NCI-H82 treated with DMSO at 0.1 percent for 48 hours (cell line): ENCODE results near the gene CEP135.
"Not testable (repeated sequence)": the region's sequence is repeated elsewhere in the genome, so short reads cannot be mapped to it uniquely, and the experiment has no call there.

Experiments used
- DNase-seq: peaks from one replicate; lab custom pipeline; 2025; ENCODE audit not compliant: unreplicated experiment; lab: John Stamatoyannopoulos, UW

CEP135 gene

DNA sequence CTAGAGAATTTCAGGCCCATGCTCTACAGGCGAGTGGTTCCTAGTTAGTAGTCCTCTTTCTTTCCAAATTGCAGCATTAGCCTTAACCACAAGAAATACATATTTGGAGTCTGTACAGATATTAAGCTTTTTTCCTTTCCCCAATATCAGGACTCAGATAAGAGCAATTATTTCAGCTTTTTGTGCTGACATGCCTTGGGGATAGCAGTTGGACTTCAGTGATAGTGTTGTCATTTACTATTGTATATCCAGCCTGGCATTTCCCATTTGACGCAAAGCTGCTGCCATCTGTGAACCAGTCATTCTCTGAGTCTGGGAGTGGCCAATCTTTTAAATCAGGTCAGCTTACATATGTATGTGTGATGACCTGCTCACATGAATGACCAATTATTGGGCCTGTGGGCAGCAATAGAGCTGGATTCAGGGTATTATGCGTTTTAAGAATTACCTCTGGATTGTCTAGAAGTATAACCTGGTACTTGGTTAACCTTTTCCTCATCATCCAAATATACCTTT, 6.8 kb upstream of the CEP135 start:
- no peak for DNase-seq

DNA sequence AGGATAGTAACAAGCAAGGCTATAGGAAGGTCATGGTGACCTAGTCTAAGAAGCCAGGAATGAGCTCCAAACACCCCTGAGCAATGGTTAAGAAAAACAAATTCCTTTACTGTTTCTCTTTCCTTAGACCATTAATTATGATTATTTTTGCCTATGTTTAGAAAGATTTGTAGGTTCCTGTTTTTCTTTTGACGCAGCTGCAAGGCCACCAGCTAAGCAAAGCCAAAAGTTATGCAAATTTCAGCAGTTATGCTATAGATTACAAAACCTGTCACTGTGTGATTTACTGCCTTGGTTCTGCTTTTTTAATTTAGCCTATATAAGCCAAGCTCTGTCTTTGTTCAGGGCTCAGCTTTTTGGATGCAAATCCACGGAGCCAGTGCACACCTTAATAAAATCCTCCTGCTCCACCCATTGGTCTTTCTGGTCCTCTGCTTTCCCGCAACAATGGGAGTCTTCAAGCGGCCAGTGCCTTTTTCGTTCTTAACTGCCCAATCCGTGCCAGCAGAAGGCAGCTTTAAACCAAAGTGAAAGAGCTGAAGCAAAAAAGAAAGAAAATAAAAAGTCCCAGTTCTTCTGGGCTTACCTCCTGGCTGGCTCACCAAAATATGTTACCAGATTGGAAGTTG, 1.4 kb upstream of the CEP135 start:
- DNase-seq: no peak

DNA sequence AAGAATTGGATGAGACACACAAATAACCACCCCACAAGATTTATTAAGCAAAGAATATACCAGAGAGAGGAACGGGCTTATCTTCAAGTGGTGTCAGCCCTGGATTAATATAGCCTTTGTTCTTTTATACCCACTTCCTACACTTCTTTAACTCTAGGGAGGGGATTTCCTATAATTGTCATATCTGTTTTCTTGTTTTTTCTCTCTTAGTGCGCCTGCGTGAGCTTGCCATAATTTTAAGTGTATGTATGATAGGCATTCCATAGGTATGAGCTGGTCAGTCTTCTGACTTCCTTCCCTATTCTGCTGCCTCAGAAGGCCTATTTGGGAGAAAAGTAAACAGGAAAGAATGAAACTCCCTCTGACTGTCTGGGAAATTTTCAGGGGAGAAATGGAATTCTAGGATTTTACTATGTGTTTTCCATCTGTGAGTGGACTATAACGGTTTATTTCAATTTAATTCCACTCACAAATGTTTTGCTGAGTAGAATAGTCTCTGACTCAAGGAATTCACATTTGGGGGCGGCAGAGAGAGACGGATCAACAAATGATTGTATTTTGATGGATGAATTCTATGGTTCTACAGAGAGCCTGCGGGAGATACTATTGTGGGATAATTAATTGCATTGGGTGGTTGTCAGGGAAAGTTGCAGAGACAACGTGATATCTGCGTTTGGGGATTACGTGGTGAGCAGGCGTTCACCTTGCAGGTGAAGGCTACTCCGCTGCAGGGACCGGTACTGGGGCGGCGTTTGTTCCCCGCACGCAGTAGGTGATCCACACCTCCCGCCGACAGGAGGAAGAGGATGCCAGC, 626 bp upstream of the CEP135 start:
- no peak for DNase-seq

DNA sequence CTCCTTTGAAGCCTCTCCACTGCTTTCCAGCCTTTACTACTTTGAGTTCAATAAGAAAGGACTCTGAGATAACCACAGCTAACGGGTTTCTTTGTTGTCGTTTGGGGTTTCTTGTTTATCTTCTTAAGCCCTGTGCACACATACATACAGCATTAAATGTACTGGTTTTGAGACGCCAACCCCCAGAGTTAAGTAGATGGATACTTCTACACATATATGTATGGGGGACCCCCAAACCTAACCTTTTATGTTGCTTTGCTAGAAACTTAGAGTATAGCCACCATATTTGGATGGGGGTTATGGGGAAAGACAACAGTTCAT, 697 bp downstream of the CEP135 start:
- DNase-seq: no peak

- DNase-seq: no peak
Observed at GRCh38 chr4:55951191-55951922, 2.6 kb downstream of the CEP135 start.

GRCh38 chr4:55955710-55956109, 7.0 kb downstream of the CEP135 start:
- DNase-seq: no peak

DNA sequence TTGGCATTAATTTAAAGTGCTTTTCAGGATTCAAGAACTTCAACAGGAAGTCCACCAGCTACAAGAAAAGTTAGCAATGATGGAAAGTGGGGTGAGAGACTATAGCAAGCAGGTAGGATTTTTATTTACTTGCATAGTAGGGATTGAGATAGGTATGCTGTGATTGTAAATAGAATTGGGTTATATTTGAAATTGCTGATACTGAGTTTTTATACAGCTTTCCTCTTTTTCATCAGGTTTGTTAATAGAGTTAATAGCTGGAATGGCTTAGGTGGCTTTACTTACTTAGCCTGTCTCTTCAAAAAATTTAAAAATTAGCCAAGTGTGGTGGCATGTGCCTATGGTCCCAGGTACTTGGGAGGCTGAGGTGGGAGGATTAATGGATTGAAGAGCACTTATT, 10.9 kb downstream of the CEP135 start:
- DNase-seq: no peak

GRCh38 chr4:55964046-55964445, 15.3 kb downstream of the CEP135 start:
- no peak for DNase-seq

DNA sequence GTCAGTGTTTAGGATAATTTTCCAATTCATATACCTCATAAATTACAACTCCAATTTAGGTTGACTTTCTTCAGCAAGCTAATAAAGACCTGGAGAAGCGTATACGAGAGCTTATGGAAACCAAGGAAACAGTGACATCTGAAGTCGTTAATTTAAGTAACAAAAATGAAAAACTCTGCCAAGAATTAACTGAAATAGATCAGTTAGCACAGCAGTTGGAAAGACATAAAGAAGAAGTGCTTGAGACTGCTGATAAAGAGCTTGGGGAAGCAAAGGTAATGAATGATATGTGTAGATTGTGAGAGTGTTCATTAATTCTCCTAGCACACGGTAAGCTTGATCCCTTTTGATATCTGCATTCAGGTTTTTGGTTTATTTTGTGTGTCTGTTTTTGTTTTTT, 16.8 kb downstream of the CEP135 start:
- no peak for DNase-seq

DNA sequence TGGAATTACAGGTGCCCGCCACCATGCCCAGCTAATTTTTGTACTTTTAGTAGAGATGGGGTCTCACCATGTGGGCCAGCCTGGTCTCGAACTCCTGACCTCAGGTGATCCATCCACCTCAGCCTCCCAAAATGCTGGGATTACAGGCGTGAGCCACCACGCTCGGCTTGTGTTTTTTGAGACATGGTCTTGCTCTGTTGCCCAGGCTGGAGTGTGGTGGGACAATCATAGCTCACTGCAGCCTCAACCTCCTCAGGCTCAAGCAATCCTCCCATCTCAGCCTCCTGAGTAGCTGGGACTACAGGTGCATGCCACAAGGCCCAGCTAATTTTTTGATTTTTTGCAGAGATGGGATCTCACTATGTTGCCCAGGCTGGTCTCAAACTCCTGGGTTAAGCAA, 17.6 kb downstream of the CEP135 start:
- DNase-seq: not testable (repeated sequence)

DNA sequence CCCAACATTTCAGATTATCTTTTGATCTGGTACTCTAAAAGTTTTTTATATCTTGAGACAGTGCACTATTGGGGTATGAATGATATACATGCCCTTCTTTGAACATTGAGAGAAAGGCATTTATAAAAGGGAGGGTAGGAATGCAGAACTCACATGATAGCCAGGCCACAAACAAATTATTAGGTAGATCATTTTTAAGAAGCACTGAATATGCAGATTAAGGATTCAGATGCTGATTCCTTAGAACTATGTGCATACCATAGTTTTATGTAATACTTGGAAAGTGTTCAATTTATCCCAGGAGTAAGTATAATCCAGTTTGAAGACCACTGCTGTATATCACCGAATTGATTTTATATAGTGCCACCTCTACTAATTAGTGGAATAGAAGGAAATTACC, 18.6 kb downstream of the CEP135 start:
- DNase-seq: no peak

GRCh38 chr4:55973650-55974049, 24.9 kb downstream of the CEP135 start:
- DNase-seq: no peak

- DNase-seq: no peak
Observed at GRCh38 chr4:55977811-55978210, 29.1 kb downstream of the CEP135 start.

GRCh38 chr4:55979562-55979961, 30.8 kb downstream of the CEP135 start:
- no peak for DNase-seq

DNA sequence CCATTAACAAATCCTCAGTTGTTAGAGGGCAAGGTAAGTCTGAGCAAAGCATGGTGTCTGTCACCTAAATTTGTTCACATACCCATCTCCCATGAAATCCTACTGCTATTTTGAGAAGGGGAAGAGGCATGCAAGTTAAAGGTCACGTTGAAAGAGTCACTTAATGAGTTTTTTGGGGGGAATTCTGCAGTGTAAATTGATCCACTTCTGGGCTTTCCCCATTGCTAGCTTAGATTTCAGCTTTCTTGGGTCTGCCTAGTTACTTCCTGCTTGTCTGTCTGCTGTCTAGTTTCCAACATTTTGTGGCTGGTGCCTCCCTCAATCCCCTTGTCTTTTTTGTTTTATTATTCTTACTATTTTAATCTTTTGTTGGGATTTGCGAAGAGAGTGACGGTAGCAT, 32.0 kb downstream of the CEP135 start:
- DNase-seq: no peak

DNA sequence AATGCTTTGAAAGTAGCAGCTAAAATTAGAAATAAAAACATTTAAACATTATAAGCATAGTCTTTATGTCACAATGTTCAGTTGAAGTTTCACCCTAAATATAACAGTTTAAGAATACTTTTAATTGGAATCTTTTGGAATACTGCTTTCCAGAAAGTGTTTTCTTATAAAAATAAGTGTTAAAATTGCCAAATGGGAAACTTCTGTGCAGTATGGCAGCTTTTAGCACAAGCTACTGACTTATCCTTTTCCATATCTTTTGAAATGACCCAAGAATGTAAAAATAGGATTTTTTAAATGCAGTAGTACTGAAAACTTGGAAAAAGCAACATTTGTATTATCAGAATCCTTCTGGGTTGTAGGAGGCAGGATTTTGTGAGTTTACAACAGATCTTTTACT, 34.2 kb downstream of the CEP135 start:
- no peak for DNase-seq

GRCh38 chr4:55989766-55990165, 41.0 kb downstream of the CEP135 start:
- DNase-seq: no peak

GRCh38 chr4:55993994-55994663, 45.4 kb downstream of the CEP135 start:
- no peak for DNase-seq

GRCh38 chr4:55996646-55997045, 47.9 kb downstream of the CEP135 start:
- DNase-seq: no peak

GRCh38 chr4:56003606-56004005, 54.9 kb downstream of the CEP135 start:
- DNase-seq: no peak

GRCh38 chr4:56004235-56004634, 55.5 kb downstream of the CEP135 start:
- no peak for DNase-seq
